OCI-LY1 (cell line): ENCODE data around the gene SSNA1.

ENCODE experiments used
- H2AFZ ChIP-seq: fragments of 200-600 bp; sonication (generic), shearing (Covaris generic); 2 replicates; pipeline ENCODE4 v1.6.0; 2014; ENCODE audit warnings: antibody characterized with exemption, mild to moderate bottlenecking, low read length
- H3F3A ChIP-seq: fragments of 200-600 bp; sonication (generic), shearing (Covaris generic); 2 replicates; pipeline ENCODE4 v1.6.0; 2014; ENCODE audit warnings: mild to moderate bottlenecking, antibody characterized with exemption, low read length, moderate library complexity; ENCODE audit not compliant: insufficient read depth
- H3K27ac ChIP-seq: fragments of 200-600 bp; sonication (generic); 2 replicates; pipeline ENCODE4 v1.5.1; 2014; ENCODE audit warnings: low read length, mixed run types, mild to moderate bottlenecking, low read depth; ENCODE audit not compliant: poor library complexity, severe bottlenecking
- H3K27me3 ChIP-seq: fragments of 200-600 bp; sonication (generic); 2 replicates; pipeline ENCODE4 v1.6.0; 2014; ENCODE audit warnings: antibody characterized with exemption, mild to moderate bottlenecking, low read length, moderate library complexity; ENCODE audit not compliant: insufficient read depth
- H3K36me3 ChIP-seq: fragments of 200-600 bp; sonication (generic); 2 replicates; pipeline ENCODE4 v1.6.1; 2014; ENCODE audit warnings: mild to moderate bottlenecking, antibody characterized with exemption, low read length, moderate library complexity, mixed read lengths; ENCODE audit not compliant: insufficient read depth
- H3K4me1 ChIP-seq: fragments of 200-600 bp; sonication (generic); 2 replicates; pipeline ENCODE4 v1.5.1; 2014; ENCODE audit warnings: mild to moderate bottlenecking, low read length, moderate library complexity; ENCODE audit not compliant: insufficient read depth, severe bottlenecking
- H3K4me2 ChIP-seq: fragments of 200-600 bp; sonication (generic), shearing (Covaris generic); 2 replicates; pipeline ENCODE4 v1.6.1; 2014; ENCODE audit warnings: low read length
- H3K4me3 ChIP-seq: fragments of 200-600 bp; sonication (generic); 2 replicates; pipeline ENCODE4 v1.5.1; 2014; ENCODE audit warnings: low read length, low read depth, mild to moderate bottlenecking, mixed read lengths; ENCODE audit not compliant: poor library complexity, severe bottlenecking
- H3K79me2 ChIP-seq: fragments of 200-600 bp; shearing (Covaris generic); 2 replicates; pipeline ENCODE4 v1.6.1; 2016; ENCODE audit warnings: mixed run types, low read length, mixed read lengths; ENCODE audit not compliant: insufficient read depth
- H3K9ac ChIP-seq: fragments of 200-600 bp; sonication (generic), shearing (Covaris generic); 2 replicates; pipeline ENCODE4 v1.6.1; 2014; ENCODE audit warnings: mild to moderate bottlenecking, low read length, mixed read lengths
- H3K9me2 ChIP-seq: fragments of 200-600 bp; sonication (generic), shearing (Covaris generic); 2 replicates; pipeline ENCODE4 v1.6.1; 2014; ENCODE audit warnings: low read depth, mild to moderate bottlenecking, low read length, mixed read lengths
- H3K9me3 ChIP-seq: fragments of 200-600 bp; shearing (Covaris generic); 2 replicates; pipeline ENCODE4 v1.6.1; 2014; ENCODE audit warnings: low read length, mixed read lengths
- H4K20me1 ChIP-seq: fragments of 200-600 bp; sonication (generic), shearing (Covaris generic); 2 replicates; pipeline ENCODE4 v1.6.0; 2016; ENCODE audit warnings: mild to moderate bottlenecking, low read length; ENCODE audit not compliant: insufficient read depth
- CTCF ChIP-seq: fragments of 200-600 bp; sonication (generic), shearing (Covaris generic); IDR thresholded peaks from 2 replicates; pipeline ENCODE4 v1.5.1; 2017; ENCODE audit warnings: mild to moderate bottlenecking, antibody characterized with exemption, low read length, moderate library complexity, mixed read lengths
- EZH2 ChIP-seq: fragments of 200-600 bp; sonication (generic), shearing (Covaris generic); IDR thresholded peaks from 2 replicates; pipeline ENCODE4 v1.8.0; 2017; ENCODE audit warnings: borderline replicate concordance, mixed run types, mild to moderate bottlenecking, antibody characterized with exemption, low read length, moderate library complexity, mixed read lengths

The SSNA1 gene

DNA sequence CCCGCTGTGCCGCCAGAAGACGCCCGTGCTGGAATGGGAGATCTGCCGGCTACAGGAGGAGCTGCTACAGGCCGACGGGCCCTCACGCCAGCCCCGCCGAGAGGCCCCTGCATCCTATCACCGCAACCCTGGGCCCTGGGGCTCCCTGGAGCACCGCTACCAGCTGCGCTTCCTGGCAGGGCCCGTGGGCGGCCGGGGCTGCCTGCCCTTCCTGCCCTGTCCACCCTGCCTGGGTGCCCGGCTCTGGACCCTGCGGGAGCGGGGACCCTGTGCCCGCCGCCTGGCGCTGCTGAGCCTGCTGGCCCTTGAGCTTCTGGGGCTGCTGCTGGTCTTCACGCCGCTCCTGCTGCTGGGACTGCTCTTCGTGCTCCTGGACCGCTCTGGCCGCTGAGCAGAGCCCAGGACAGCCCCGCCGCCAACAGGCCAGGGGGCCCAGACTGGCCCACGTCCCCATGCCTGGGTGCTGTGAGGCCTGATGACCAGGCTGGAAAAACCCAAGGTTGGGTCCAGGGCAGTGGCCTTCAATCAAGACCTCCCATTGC, 29.8 kb downstream of the SSNA1 start:
- H3K27ac ChIP-seq = no peak overlapping the region
- no peaks in the 10 kb centered on the region for H3K9me2 ChIP-seq
- H3K9ac ChIP-seq = no peak overlapping the region
- H2AFZ ChIP-seq = no peak overlapping the region
- H3K79me2 ChIP-seq = no peaks in the 10 kb centered on the region
- peaks cover 23% of the 10 kb centered on the region for H3K4me1 ChIP-seq
- TF ChIP-seq CTCF = no peak
- TF ChIP-seq EZH2 = no peak
- H4K20me1 ChIP-seq = no peaks in the 10 kb centered on the region
- no peak overlapping the region for H3K4me2 ChIP-seq
- H3F3A ChIP-seq = no peaks in the 10 kb centered on the region
- H3K4me3 ChIP-seq = no peak overlapping the region
- H3K36me3 ChIP-seq = peaks cover 6% of the 10 kb centered on the region; the same call in 1 of the 2 replicates
- no peaks in the 10 kb centered on the region for H3K27me3 ChIP-seq
- H3K9me3 ChIP-seq = no peaks in the 10 kb centered on the region

DNA sequence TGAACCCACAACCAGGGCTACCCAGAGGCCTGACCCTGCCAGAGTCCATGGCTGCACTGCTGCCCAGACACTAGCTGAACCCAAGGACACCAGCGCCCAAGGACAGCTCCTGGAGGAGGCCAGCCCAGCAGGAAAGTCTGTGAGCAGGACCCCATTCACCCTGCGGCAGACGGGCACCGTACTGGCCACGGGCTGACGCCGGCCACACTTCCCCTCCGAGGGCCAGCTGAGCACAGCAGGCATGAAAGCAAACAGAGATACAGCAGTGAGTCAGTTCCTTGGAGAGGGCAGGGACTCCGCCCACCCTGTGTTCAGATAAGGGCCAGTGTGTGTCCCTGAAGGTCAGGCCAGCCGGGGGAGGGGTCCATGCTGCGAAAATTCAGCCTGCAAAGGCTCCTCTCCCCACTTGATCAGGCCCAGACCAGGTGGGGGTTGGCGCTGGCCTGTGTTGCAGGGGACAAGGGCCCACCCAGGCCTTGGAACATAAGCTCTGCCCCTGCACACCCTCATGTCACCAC, 30.3 kb downstream of the SSNA1 start:
- Histone ChIP-seq H3K9ac (no peak overlapping the region), H4K20me1 (no peaks in the 10 kb centered on the region), H3K36me3 (peaks cover 6% of the 10 kb centered on the region; the same call in 1 of the 2 replicates), H3K27me3 (no peaks in the 10 kb centered on the region), H3K4me1 (peaks cover 21% of the 10 kb centered on the region), H3K27ac (no peak overlapping the region), H2AFZ (no peak overlapping the region), H3K9me2 (no peaks in the 10 kb centered on the region), H3K79me2 (no peaks in the 10 kb centered on the region), H3K4me3 (no peak overlapping the region), H3K4me2 (no peak overlapping the region), H3F3A (no peaks in the 10 kb centered on the region), H3K9me3 (no peaks in the 10 kb centered on the region)
- TF ChIP-seq EZH2 = no peak
- no peak for TF ChIP-seq CTCF

DNA sequence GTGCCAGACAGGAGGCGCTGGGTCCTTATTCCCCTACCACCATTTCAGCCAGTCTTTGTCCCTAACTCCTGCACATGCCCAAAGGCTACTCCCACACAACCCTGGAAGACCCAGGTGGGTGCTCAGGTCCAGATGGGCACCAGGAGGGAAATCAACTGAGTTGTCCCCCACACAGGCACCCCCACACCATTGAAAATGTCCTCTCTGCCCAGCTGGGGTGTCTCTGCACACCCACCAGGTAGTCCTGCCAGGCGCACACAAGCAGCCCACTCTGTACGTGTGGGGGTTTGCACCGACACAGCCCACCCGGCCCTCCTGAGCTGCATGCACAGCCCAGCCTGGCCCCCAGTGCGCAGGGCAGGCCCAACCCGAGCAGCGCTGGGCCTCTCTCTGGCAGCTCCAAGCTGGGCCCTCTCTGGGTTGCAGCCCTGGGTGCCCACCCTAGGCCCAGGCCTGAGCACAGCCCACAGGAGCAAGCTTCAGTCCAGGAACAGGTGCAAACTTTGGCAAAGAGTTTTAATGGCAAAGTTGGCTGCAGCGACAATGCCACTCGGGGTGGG, 31.4 kb downstream of the SSNA1 start:
- peaks cover 27% of the 10 kb centered on the region for H3K4me1 ChIP-seq
- no peaks in the 10 kb centered on the region for H3K9me3 ChIP-seq
- H3K36me3 ChIP-seq = peaks cover 6% of the 10 kb centered on the region; the same call in 1 of the 2 replicates
- H3K9me2 ChIP-seq = no peaks in the 10 kb centered on the region
- H3F3A ChIP-seq = no peaks in the 10 kb centered on the region
- no peak overlapping the region for H3K4me3 ChIP-seq
- TF ChIP-seq CTCF (no peak), EZH2 (no peak)
- H3K27me3 ChIP-seq = no peaks in the 10 kb centered on the region
- H4K20me1 ChIP-seq = no peaks in the 10 kb centered on the region
- no peak overlapping the region for H3K27ac ChIP-seq
- no peak overlapping the region for H3K4me2 ChIP-seq
- H3K79me2 ChIP-seq = no peaks in the 10 kb centered on the region
- H2AFZ ChIP-seq = no peak overlapping the region
- H3K9ac ChIP-seq = no peak overlapping the region
